CD4-positive, alpha-beta T cell (primary cell): ENCODE results near the gene SLCO4C1. TPM values are rescaled to one million over a fixed set of nuclear protein-coding genes. Genes with fewer than 3 reads are reported as not detected.
"Not testable (repeated sequence)": the region's sequence is repeated elsewhere in the genome, so short reads cannot be mapped to it uniquely, and the experiment has no call there.

Experiments
- ATAC-seq: fragments of 200-7000 bp; cut with Tn5 transposase; one replicate; pipeline ENCODE4 v1.10.0; 2022; ENCODE audit warnings: mild to moderate bottlenecking; ENCODE audit not compliant: poor library complexity
- CTCF ChIA-PET: fragments of 350-600 bp; sonication (Branson Sonifier 250); formaldehyde crosslinking; loops from one replicate; lab custom pipeline; 2021; ENCODE audit warnings: antibody characterized with exemption, inconsistent platforms; lab: Charles Lee
- POLR2A ChIA-PET: fragments of 350-600 bp; sonication (Branson Sonifier 250); formaldehyde crosslinking; loops from one replicate; lab custom pipeline; 2021; ENCODE audit warnings: antibody characterized with exemption, inconsistent platforms; lab: Charles Lee
- DNase-seq, 14 experiments: peaks; one replicate each; pipeline ENCODE4 v3.0.0-alpha.2; 2013 to 2020; ENCODE audit warnings: mixed read lengths in 2 of 14
- H3K27ac ChIP-seq, 2 donors: one replicate each; pipeline versions ENCODE4 v1.5.1 to v1.7.0; 2013; ENCODE audit warnings: low read length in 2 of 2, low read depth in 1 of 2, mild to moderate bottlenecking in 1 of 2
- H3K27me3 ChIP-seq, 2 experiments: 1 replicate in 1 of 2; 2 replicates in 1 of 2; pipeline versions ENCODE4 v1.6.1 to v1.7.0; 2013; ENCODE audit warnings: low read length in 2 of 2, control low read depth in 1 of 2, mild to moderate bottlenecking in 1 of 2, moderate library complexity in 1 of 2; ENCODE audit not compliant: insufficient read depth in 2 of 2, control insufficient read depth in 1 of 2
- H3K36me3 ChIP-seq: one replicate; pipeline ENCODE4 v1.6.1; 2013; ENCODE audit warnings: low read length, control low read depth; ENCODE audit not compliant: insufficient read depth
- H3K4me1 ChIP-seq: one replicate; pipeline ENCODE4 v1.6.1; 2013; ENCODE audit warnings: low read length, control low read depth; ENCODE audit not compliant: insufficient read depth
- H3K4me3 ChIP-seq: one replicate; pipeline ENCODE4 v1.5.1; 2013; ENCODE audit warnings: mild to moderate bottlenecking, low read length, moderate library complexity
- H3K9me3 ChIP-seq, 2 experiments: 1 replicate in 1 of 2; 2 replicates in 1 of 2; pipeline versions ENCODE4 v1.6.1 to v1.7.0; 2013; ENCODE audit warnings: low read length in 2 of 2, mild to moderate bottlenecking in 2 of 2, control low read depth in 1 of 2, moderate library complexity in 1 of 2; ENCODE audit not compliant: control insufficient read depth in 1 of 2, insufficient read depth in 1 of 2
- H3K27ac Mint-ChIP-seq: one replicate; pipeline ENCODE4 v1.8.0; 2020; ENCODE audit warnings: mixed read lengths
- H3K27me3 Mint-ChIP-seq: one replicate; pipeline ENCODE4 v1.8.0; 2021; ENCODE audit warnings: mixed read lengths
- H3K36me3 Mint-ChIP-seq: one replicate; pipeline ENCODE4 v1.8.0; 2021; ENCODE audit warnings: low read depth, mixed read lengths
- H3K4me1 Mint-ChIP-seq: one replicate; pipeline ENCODE4 v1.8.0; 2021; ENCODE audit warnings: low read depth, mixed read lengths
- H3K4me3 Mint-ChIP-seq: one replicate; pipeline ENCODE4 v1.8.0; 2020; ENCODE audit warnings: mild to moderate bottlenecking, mixed read lengths
- H3K9me3 Mint-ChIP-seq: one replicate; pipeline ENCODE4 v1.8.0; 2020; ENCODE audit warnings: mixed read lengths
- intact Hi-C, 2 experiments: fragments of 100-400 bp; cut with DNase I in 1 of 2; cut with micrococcal nuclease in 1 of 2; formaldehyde crosslinking; loops; one replicate each; pipeline versions ENCODE4 v1.15.1 to v1.9.0; 2023 to 2025; cut with DNase I, micrococcal nuclease
- polyA plus RNA-seq, 2 donors: library from polyadenylated mRNA; unstranded; fragments of 120-200 nt; gene quantifications; one replicate each; pipeline ENCODE4 v1.2.1, GENCODE V29; 2013
- total RNA-seq, 174 experiments: library from RNA in 2 of 174; stranded (reverse) in 2 of 174; gene quantifications; one replicate each; pipeline ENCODE4 v1.2.3 and lab custom pipeline; 2021 to 2026
- TF ChIP-seq, protein P1 (sequence below): fragments of 200-600 bp; IDR thresholded peaks from one replicate; pipeline ENCODE4 v1.8.0; 2022; ENCODE audit warnings: antibody characterized with exemption, mild to moderate bottlenecking

SLCO4C1 gene, protein sequence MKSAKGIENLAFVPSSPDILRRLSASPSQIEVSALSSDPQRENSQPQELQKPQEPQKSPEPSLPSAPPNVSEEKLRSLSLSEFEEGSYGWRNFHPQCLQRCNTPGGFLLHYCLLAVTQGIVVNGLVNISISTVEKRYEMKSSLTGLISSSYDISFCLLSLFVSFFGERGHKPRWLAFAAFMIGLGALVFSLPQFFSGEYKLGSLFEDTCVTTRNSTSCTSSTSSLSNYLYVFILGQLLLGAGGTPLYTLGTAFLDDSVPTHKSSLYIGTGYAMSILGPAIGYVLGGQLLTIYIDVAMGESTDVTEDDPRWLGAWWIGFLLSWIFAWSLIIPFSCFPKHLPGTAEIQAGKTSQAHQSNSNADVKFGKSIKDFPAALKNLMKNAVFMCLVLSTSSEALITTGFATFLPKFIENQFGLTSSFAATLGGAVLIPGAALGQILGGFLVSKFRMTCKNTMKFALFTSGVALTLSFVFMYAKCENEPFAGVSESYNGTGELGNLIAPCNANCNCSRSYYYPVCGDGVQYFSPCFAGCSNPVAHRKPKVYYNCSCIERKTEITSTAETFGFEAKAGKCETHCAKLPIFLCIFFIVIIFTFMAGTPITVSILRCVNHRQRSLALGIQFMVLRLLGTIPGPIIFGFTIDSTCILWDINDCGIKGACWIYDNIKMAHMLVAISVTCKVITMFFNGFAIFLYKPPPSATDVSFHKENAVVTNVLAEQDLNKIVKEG
- under 1 TPM; 0.06 to 0.11 TPM for total RNA-seq
- polyA plus RNA-seq (2013, experiment 1 of 2), result 0.64 TPM
- 0.46 TPM for polyA plus RNA-seq (2013, experiment 2 of 2)
- 0 to 8.3 (median 0.48) reads per million in 172 experiments for total RNA-seq (lab: John Stamatoyannopoulos, UW)

DNA sequence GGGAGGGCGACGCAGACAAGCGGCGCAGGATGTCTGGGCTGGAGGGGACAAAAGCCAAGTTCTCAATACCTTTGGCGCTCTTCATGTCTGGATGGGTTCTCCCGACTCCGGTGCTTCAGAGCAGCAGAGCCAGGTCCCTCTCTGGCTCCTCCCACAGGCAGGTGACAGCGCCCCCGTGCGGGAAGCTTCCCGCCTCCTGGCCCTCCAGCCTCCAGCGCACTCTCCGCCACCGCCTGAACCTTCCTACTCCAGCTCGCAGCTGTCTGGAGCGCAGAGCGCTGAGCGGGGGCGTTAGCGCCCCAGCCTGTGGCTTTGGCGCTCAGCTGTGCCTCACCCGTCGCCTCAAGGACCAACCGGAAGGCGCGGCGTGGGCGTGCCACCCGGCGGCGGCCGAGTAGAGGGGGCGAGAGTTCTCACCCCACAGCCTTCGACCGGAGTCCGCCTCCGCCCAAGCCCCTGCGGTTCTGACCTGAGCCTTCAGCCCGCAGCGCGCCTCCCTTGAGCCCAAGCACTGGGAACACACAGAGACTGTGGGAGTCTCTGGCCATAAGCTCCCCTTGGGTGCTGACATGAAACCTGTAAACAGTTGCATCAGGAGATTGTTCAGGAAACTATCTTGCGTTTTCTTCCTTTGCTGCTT is at the start of gene SLCO4C1:
TSS of gene SLCO4C1 (minus strand) at position 107 of the 640 bp plus-strand sequence. CDS start at position 85, 22 bp downstream.
- H3K9me3 Mint-ChIP-seq, result no peaks in the 10 kb centered on the region
- intact Hi-C loops, result no loop called here
- CTCF ChIA-PET, result interaction anchor here (0.6 kb wide), 1 partner anchor 541 kb away, joined by 3 read pairs; no protein-coding TSS in a partner anchor
- peak within 1 kb of the TSS; percentile 75 for H3K4me3 ChIP-seq
- H3K27ac ChIP-seq, result peak within 1 kb of the TSS in 1 of 2 donors; percentile 25
- peaks cover 5% of the 10 kb centered on the region for H3K27me3 Mint-ChIP-seq
- TF ChIP-seq, protein P1, sequence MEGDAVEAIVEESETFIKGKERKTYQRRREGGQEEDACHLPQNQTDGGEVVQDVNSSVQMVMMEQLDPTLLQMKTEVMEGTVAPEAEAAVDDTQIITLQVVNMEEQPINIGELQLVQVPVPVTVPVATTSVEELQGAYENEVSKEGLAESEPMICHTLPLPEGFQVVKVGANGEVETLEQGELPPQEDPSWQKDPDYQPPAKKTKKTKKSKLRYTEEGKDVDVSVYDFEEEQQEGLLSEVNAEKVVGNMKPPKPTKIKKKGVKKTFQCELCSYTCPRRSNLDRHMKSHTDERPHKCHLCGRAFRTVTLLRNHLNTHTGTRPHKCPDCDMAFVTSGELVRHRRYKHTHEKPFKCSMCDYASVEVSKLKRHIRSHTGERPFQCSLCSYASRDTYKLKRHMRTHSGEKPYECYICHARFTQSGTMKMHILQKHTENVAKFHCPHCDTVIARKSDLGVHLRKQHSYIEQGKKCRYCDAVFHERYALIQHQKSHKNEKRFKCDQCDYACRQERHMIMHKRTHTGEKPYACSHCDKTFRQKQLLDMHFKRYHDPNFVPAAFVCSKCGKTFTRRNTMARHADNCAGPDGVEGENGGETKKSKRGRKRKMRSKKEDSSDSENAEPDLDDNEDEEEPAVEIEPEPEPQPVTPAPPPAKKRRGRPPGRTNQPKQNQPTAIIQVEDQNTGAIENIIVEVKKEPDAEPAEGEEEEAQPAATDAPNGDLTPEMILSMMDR, result peak; percentile 63
- ATAC-seq (peak; percentile 94), DNase-seq (peak; percentile 44 to 87 (median 60))
- H3K27ac Mint-ChIP-seq, result peak within 1 kb of the TSS; percentile 18
- H3K4me1 ChIP-seq, result peaks cover 21% of the 10 kb centered on the region
- POLR2A ChIA-PET, result interaction anchor here (0.6 kb wide), 1 partner anchor 767 kb away, joined by 3 read pairs; no protein-coding TSS in a partner anchor
- H3K4me3 Mint-ChIP-seq, result peak within 1 kb of the TSS; percentile 86
- no peaks in the 10 kb centered on the region for H3K36me3 Mint-ChIP-seq
- no peaks in the 10 kb centered on the region for H3K36me3 ChIP-seq
- no peaks in the 10 kb centered on the region for H3K9me3 ChIP-seq
- peaks cover 22% of the 10 kb centered on the region for H3K4me1 Mint-ChIP-seq
- H3K27me3 ChIP-seq, result no peaks in the 10 kb centered on the region

DNA sequence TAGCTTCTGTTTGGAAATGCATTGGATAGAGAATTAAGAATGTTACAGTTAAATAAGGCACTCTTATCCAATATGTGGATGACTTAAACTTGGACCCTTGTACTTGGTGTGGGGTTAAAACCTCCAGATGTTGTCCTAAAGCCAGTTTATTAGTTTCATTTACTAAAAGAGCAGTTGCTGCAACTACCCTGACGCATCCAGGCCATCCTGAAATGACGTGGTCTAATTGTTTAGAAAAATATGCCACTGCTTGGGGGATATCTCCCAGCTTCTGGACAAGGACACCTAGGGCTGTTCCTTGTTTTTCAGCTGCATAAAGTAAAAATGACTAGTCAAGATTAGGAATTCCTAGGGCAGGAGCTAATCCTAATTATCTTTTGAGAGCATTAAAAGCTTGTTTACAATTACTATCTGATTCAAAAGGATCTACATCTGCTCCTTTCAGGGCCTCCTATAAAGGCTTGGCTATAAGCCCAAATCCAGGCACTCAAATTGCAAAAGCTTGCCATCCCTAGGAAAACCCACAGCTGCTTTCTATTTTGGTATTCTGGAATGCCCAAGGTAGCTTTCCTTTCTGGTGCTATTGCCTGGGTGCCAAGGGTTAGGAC is 45.7 kb upstream of the SLCO4C1 start:
- Histone ChIP-seq H3K4me3 (no peak overlapping the region), H3K27ac (no peak overlapping the region), H3K4me1 (no peaks in the 10 kb centered on the region), H3K36me3 (no peaks in the 10 kb centered on the region), H3K9me3 (peaks cover 0 to 3% of the 10 kb centered on the region in 2 experiments), H3K27me3 (no peaks in the 10 kb centered on the region)
- H3K4me1 Mint-ChIP-seq, result no peaks in the 10 kb centered on the region
- ChIA-PET CTCF (no interaction called here), POLR2A (no interaction called here)
- H3K27me3 Mint-ChIP-seq, result peaks cover 9% of the 10 kb centered on the region
- ATAC-seq, result no peak
- intact Hi-C loops, result no loop called here
- no peaks in the 10 kb centered on the region for H3K36me3 Mint-ChIP-seq
- no peaks in the 10 kb centered on the region for H3K9me3 Mint-ChIP-seq
- DNase-seq, result no peak
- no peak overlapping the region for H3K4me3 Mint-ChIP-seq
- no peak overlapping the region for H3K27ac Mint-ChIP-seq
- TF ChIP-seq, protein P1, result no peak

DNA sequence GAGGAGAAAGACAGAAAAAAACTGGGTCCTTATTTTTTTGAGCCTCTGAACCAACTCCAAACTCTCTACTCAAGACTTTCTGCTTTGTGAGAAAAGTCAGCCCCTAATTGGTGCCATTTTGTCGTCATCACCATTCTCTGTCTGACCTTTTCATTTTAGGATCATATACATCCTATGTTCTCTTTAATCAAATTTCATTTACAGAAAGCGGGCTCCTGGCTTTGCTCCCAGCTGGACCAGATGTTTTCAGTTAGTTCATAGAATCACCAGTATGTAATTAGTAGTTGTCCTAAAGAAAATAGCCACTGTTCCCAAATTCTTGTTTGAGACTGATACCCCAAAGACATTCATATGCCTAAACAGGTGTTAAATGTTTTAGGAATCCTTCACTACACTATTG is 28.6 kb upstream of the SLCO4C1 start:
- no peaks in the 10 kb centered on the region for H3K27me3 Mint-ChIP-seq
- no peaks in the 10 kb centered on the region for H3K9me3 Mint-ChIP-seq
- H3K36me3 ChIP-seq, result no peaks in the 10 kb centered on the region
- no peaks in the 10 kb centered on the region for H3K4me1 ChIP-seq
- H3K9me3 ChIP-seq, result no peaks in the 10 kb centered on the region
- no peak overlapping the region for H3K27ac Mint-ChIP-seq
- intact Hi-C loops, result no loop called here
- H3K4me3 ChIP-seq, result no peak overlapping the region
- no peak for DNase-seq
- POLR2A ChIA-PET, result no interaction called here
- no peak overlapping the region for H3K4me3 Mint-ChIP-seq
- no peak for ATAC-seq
- H3K27me3 ChIP-seq, result no peaks in the 10 kb centered on the region
- H3K36me3 Mint-ChIP-seq, result no peaks in the 10 kb centered on the region
- H3K4me1 Mint-ChIP-seq, result no peaks in the 10 kb centered on the region
- TF ChIP-seq, protein P1, result no peak
- H3K27ac ChIP-seq, result no peak overlapping the region
- CTCF ChIA-PET, result no interaction called here

DNA sequence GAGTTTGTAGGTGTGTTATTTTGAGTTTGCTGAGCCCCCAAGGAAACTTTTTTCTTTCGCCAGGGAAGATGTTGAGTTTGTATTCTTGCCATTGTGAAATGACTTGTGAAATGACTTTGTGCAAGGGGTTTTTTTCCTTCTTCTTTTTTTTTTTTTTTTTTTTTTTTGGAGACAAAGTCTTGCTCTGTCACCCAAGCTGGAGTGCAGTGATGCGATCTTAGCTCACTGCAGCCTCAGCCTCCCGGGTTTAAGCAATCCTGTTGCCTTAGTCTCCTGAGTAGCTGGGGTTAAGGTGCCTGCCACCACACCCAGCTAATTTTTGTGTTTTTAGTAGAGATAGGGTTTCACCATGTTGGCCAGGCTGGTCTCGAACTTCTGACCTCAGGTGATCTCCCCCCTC is 22.7 kb upstream of the SLCO4C1 start:
- ATAC-seq, DNase-seq, H3K9me3 Mint-ChIP-seq, H3K4me3 Mint-ChIP-seq, H3K27me3 ChIP-seq, H3K36me3 Mint-ChIP-seq, CTCF ChIA-PET, H3K36me3 ChIP-seq, H3K4me3 ChIP-seq, H3K27ac Mint-ChIP-seq, H3K4me1 Mint-ChIP-seq, H3K27ac ChIP-seq, H3K4me1 ChIP-seq, POLR2A ChIA-PET, H3K9me3 ChIP-seq, H3K27me3 Mint-ChIP-seq, intact Hi-C loops: not testable (repeated sequence)
